Sigmoid colon (tissue), 7 donors: ENCODE data around the gene CYTH3. TPM values are rescaled to one million over a fixed set of nuclear protein-coding genes. Genes with fewer than 3 reads are reported as not detected.

Experiments
- DNase-seq: peaks from one replicate; pipeline ENCODE4 v3.0.0-alpha.2; 2019
- H3K27ac ChIP-seq, 4 donors: fragments of 200-600 bp; sonication (generic); one replicate each; pipeline ENCODE4 v1.5.1; 2016 to 2019; ENCODE audit warnings: mild to moderate bottlenecking in 1 of 4
- H3K27me3 ChIP-seq, 3 donors: fragments of 200-600 bp; sonication (generic); one replicate each; pipeline ENCODE4 v1.5.1; 2019; ENCODE audit warnings: mild to moderate bottlenecking in 1 of 3
- H3K36me3 ChIP-seq, 4 donors: fragments of 200-600 bp; sonication (generic); one replicate each; pipeline ENCODE4 v1.5.1; 2016 to 2019
- H3K4me1 ChIP-seq, 4 donors: fragments of 200-600 bp; sonication (generic); one replicate each; pipeline ENCODE4 v1.5.1; 2017 to 2019
- H3K4me3 ChIP-seq, 4 donors: fragments of 200-600 bp; sonication (generic); one replicate each; pipeline ENCODE4 v1.5.1; 2017 to 2019; ENCODE audit warnings: mild to moderate bottlenecking in 2 of 4, moderate library complexity in 1 of 4
- H3K9me3 ChIP-seq, 4 donors: fragments of 200-600 bp in 3 of 4; sonication (generic) in 3 of 4; one replicate each; pipeline versions ENCODE4 v1.5.1 to v1.6.1; 2013 to 2019
- EP300 ChIP-seq, 4 donors: sonication (generic); formaldehyde crosslinking; IDR thresholded peaks; one replicate each; pipeline ENCODE4 v1.6.1; 2017; ENCODE audit warnings: antibody characterized with exemption in 4 of 4
- POLR2A ChIP-seq, 2 donors: fragments of 450-650 bp; IDR thresholded peaks; one replicate each; pipeline ENCODE4 v1.6.1; 2016; ENCODE audit warnings: antibody characterized with exemption in 2 of 2, mild to moderate bottlenecking in 2 of 2, moderate library complexity in 2 of 2
- POLR2AphosphoS5 ChIP-seq, 4 donors: sonication (generic); formaldehyde crosslinking; IDR thresholded peaks; one replicate each; pipeline ENCODE4 v1.6.1; 2017; ENCODE audit warnings: antibody characterized with exemption in 4 of 4
- WGBS, 2 donors: extraction: QIAGEN DNeasy Blood & Tissue Kit; methylation state at CpG; one replicate each; pipeline ENCODE4 v1.1.7; 2013; 5-methylcytosine and 5-hydroxymethylcytosine counted together
- intact Hi-C: fragments of 100-400 bp; cut with DNase I; formaldehyde crosslinking; loops from one replicate; pipeline ENCODE4 v1.15.1; 2023
- polyA plus RNA-seq, 3 donors: library from polyadenylated mRNA; stranded (reverse); fragments of 200-250 nt; gene quantifications; one replicate each; pipeline ENCODE4 v1.2.3, GENCODE V29; 2013
- total RNA-seq, 4 donors: library from RNA; depleted of rRNA; stranded (reverse); fragments of >200 nt; gene quantifications; one replicate each; pipeline ENCODE4 v1.1.0, GENCODE V29; 2016
- TF ChIP-seq, protein P1 (sequence below), 4 experiments: fragments of 450-650 bp in 3 of 4; fragments of 200-600 bp in 1 of 4; IDR thresholded peaks; one replicate each; pipeline ENCODE4 v1.5.1; 2016 to 2019; ENCODE audit warnings: antibody characterized with exemption in 4 of 4, mild to moderate bottlenecking in 3 of 4, moderate library complexity in 2 of 4
- donor health status: healthy with polysubstance abuse.
- donor health status: Bipolar disorder and iron deficiency.
- donor health status: healthy.

CYTH3 gene
- total and polyA plus RNA-seq, 7 donors: 6.5 to 34.8 (median 27.1) TPM

DNA sequence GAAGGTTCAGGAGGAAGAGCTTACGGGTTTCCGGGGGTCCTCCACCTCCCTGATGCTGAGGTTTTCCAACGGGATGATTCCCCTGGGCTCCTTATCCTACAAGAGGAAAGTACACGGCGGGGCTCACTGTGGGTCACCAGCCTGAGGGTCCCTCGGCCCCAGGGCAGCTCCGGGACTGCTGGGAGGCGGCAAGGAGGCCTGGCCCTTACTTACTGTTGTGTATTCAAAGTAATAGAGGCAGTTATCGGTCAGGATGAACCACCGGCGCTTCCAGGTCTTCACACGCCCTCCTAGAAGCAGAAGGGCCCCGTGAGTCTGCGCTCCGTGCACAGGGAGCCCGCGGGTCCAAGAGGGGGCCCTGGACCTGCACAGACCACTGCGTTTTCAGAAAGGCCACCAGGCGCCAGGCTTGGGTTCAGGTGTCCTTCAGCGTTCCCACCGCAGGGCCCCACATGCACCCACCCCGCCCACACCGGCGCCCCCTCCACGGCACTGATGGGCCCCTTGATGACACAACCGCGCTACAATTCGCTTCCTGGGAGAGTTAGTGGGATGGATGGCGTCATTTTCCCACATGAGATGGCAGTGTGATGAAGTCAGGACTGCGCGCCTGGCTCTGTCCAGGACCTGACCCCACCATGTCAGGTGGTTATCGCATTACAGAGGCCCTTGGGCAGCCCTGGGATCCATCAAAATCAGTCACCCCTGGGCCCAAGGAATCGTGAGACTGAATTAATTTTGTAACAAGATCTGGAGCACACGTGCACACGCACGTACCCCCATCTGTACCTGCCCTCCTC, 106.7 kb downstream of the CYTH3 start:
- Histone ChIP-seq H3K4me3 (no peak overlapping the region), H3K27me3 (no peaks in the 10 kb centered on the region), H3K36me3 (peaks cover 0 to 59% (median 12%) of the 10 kb centered on the region in 4 donors), H3K27ac (no peak overlapping the region), H3K9me3 (no peaks in the 10 kb centered on the region), H3K4me1 (peaks cover 0 to 20% (median 7%) of the 10 kb centered on the region in 4 donors)
- intact Hi-C loops: no loop called here
- TF ChIP-seq POLR2AphosphoS5 (IDR thresholded peaks at IDR 0.05) (no peak), EP300 (IDR thresholded peaks at IDR 0.05) (no peak), POLR2A (IDR thresholded peaks at IDR 0.05) (no peak)
- TF ChIP-seq, protein P1, sequence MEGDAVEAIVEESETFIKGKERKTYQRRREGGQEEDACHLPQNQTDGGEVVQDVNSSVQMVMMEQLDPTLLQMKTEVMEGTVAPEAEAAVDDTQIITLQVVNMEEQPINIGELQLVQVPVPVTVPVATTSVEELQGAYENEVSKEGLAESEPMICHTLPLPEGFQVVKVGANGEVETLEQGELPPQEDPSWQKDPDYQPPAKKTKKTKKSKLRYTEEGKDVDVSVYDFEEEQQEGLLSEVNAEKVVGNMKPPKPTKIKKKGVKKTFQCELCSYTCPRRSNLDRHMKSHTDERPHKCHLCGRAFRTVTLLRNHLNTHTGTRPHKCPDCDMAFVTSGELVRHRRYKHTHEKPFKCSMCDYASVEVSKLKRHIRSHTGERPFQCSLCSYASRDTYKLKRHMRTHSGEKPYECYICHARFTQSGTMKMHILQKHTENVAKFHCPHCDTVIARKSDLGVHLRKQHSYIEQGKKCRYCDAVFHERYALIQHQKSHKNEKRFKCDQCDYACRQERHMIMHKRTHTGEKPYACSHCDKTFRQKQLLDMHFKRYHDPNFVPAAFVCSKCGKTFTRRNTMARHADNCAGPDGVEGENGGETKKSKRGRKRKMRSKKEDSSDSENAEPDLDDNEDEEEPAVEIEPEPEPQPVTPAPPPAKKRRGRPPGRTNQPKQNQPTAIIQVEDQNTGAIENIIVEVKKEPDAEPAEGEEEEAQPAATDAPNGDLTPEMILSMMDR (IDR thresholded peaks at IDR 0.05): no peak
- 93 to 95% methylated on average over 36 of the region's 36 CpGs for WGBS, 2 donors
- DNase-seq: peak; percentile 50

DNA sequence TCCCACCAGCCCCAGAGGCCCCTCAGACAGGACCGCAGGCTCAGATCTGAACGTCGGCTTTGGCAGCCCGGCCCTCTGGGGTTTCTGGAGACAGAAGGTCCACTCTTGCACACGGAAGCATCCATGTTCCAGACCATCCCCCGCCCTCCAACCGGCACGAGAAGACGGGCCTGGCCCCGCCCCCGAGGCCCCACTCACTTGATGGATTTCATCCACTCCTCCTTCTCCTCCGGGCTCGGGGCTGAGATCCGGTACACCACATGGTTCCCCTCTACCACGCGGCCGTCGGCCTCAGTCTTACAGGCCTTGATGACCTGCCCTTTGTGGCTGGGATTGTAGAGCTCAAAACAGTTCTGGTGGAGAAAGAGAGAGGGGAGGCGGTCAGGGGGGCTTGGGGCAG, 107.3 kb downstream of the CYTH3 start:
- no peak for DNase-seq
- H3K9me3 ChIP-seq: no peaks in the 10 kb centered on the region
- intact Hi-C loops: no loop called here
- WGBS, 2 donors: 90 to 91% methylated on average over 19 of the region's 19 CpGs
- no peak overlapping the region for H3K4me3 ChIP-seq
- peaks cover 0 to 26% (median 13%) of the 10 kb centered on the region in 4 donors for H3K4me1 ChIP-seq
- no peaks in the 10 kb centered on the region for H3K27me3 ChIP-seq
- peaks cover 0 to 53% (median 11%) of the 10 kb centered on the region in 4 donors for H3K36me3 ChIP-seq
- TF ChIP-seq, protein P1 (IDR thresholded peaks at IDR 0.05): no peak
- TF ChIP-seq POLR2A (IDR thresholded peaks at IDR 0.05) (no peak), POLR2AphosphoS5 (IDR thresholded peaks at IDR 0.05) (no peak), EP300 (IDR thresholded peaks at IDR 0.05) (no peak)
- H3K27ac ChIP-seq: no peak overlapping the region

DNA sequence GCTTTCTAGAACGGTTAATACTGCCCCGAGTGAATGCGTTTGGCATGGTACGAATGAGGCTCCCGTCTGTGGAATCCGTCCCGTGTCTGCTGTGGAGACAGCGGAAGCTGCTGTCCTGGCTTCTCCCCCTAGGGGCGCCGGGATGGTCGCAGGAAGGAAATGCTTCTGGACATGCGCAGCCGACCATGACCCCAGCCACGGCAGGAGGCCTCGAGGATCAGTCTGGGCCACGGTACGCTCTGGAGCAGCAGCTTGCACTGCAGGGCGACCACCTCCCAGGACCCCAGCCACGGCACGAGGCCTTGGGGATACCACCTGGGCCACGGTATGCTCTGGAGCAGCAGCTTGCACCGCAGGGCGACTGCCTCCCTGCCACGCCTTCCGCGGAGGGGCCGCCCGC, 107.9 kb downstream of the CYTH3 start:
- Histone ChIP-seq H3K27me3 (no peaks in the 10 kb centered on the region), H3K4me3 (no peak overlapping the region), H3K9me3 (no peaks in the 10 kb centered on the region), H3K27ac (no peak overlapping the region), H3K4me1 (peaks cover 0 to 29% (median 15%) of the 10 kb centered on the region in 4 donors), H3K36me3 (peaks cover 0 to 50% (median 11%) of the 10 kb centered on the region in 4 donors)
- no peak for TF ChIP-seq EP300 (IDR thresholded peaks at IDR 0.05)
- peak; percentile 68 for DNase-seq
- intact Hi-C loops: no loop called here
- 93 to 95% methylated on average over 28 of the region's 28 CpGs for WGBS, 2 donors

DNA sequence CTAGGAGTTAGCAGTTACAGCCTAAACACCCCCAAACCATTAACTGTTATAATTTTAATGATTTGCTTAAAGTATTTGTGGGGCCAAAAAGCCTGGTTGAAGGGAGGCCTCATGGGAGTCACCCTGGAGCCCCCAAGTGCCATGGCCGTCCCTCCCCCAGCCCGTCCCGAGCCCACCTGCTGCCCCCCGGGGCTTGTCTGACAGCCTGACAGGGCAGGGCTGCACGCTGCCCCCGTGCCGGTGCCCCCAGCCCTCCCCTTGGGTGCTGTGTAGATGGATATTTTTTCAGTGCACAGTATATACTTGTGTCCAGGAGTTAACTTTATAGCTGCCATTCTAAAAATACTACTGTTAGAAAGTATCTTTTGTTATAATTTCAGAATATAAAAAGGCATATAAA, 108.4 kb downstream of the CYTH3 start:
- TF ChIP-seq POLR2AphosphoS5 (IDR thresholded peaks at IDR 0.05) (no peak), EP300 (IDR thresholded peaks at IDR 0.05) (no peak), POLR2A (IDR thresholded peaks at IDR 0.05) (no peak)
- peak; percentile 38 for DNase-seq
- H3K4me1 ChIP-seq: peaks cover 0 to 29% (median 15%) of the 10 kb centered on the region in 4 donors
- no peaks in the 10 kb centered on the region for H3K9me3 ChIP-seq
- H3K27ac ChIP-seq: no peak overlapping the region
- WGBS, 2 donors: 86 to 93% methylated on average over 7 of the region's 7 CpGs
- no peaks in the 10 kb centered on the region for H3K27me3 ChIP-seq
- peaks cover 0 to 50% (median 11%) of the 10 kb centered on the region in 4 donors for H3K36me3 ChIP-seq
- H3K4me3 ChIP-seq: no peak overlapping the region
- intact Hi-C loops: no loop called here

DNA sequence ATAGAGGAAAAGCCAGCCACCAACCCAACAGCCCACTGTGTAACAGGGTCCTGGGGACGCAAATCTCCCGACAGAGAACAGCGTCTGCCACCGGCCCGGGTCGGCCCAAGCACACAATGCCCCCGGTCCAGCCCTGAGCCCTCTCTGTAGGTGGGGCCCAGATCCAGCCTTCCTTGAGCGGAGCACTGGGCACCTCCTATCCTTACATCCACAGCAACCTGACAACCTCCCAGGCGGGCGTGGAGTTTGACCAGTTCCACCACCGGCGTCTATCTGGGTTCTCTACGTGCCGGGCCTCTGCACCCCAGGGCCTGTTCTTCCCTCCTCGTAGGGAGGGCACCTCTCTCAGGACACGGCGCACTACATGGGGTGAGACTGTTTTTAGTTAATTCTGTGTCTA, 109.0 kb downstream of the CYTH3 start:
- H3K27me3 ChIP-seq: no peaks in the 10 kb centered on the region
- H3K4me3 ChIP-seq: no peak overlapping the region
- H3K27ac ChIP-seq: peak overlapping the region in 1 of 4 donors; percentile 62
- intact Hi-C loops: no loop called here
- WGBS, 2 donors: 96 to 97% methylated on average over 17 of the region's 17 CpGs
- peaks cover 0 to 29% (median 15%) of the 10 kb centered on the region in 4 donors for H3K4me1 ChIP-seq
- H3K36me3 ChIP-seq: peaks cover under 1 to 52% (median 12%) of the 10 kb centered on the region in 4 donors
- TF ChIP-seq POLR2AphosphoS5 (IDR thresholded peaks at IDR 0.05) (no peak), EP300 (IDR thresholded peaks at IDR 0.05) (no peak), POLR2A (IDR thresholded peaks at IDR 0.05) (no peak)
- TF ChIP-seq, protein P1 (IDR thresholded peaks at IDR 0.05): no peak
- H3K9me3 ChIP-seq: no peaks in the 10 kb centered on the region
- DNase-seq: peak; percentile 64
